RPMI7951 (cell line): Measurements from ENCODE around the gene IKBKE. TPM values are rescaled to one million over a fixed set of nuclear protein-coding genes. Genes with fewer than 3 reads are reported as not detected.

Source experiments
- DNase-seq: peaks from one replicate; pipeline ENCODE4 v3.0.0-alpha.2; 2012; ENCODE audit warnings: low read depth
- total RNA-seq: library from RNA; depleted of rRNA; stranded (reverse); fragments of >200 nt; shearing (Covaris generic); gene quantifications from 2 replicates; pipeline ENCODE4 v1.2.3, GENCODE V29; 2014

IKBKE gene
- total RNA-seq, 1 experiment from 2014 or later: 9.0 TPM

DNA sequence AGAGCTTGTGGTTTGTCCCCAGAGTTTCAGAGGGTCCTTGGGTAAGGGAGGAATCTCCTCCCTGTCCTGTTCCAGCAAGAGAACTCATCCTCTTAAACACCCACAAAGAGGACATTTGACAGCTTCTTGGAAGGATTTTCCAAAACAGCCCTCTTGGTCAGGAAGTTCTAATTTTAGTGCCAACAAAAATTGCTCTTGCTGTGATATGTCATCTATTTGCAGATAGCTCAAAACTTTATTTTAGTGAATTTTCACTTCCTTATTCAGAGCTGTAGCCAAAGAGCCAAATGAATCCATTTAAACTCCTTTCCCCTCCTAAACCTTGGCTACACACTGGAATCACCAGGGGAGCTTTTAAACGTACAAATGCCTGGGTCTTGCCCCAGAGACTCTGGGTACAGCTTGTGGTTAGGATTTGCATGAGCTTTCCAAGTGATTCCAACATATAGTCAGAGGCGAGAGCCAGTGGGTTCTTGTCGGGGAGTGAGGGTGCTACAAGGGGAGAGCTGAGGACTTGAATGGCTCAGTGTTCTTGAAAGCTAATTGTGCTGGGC, 25.3 kb downstream of the IKBKE start:
- DNase-seq: no peak

DNA sequence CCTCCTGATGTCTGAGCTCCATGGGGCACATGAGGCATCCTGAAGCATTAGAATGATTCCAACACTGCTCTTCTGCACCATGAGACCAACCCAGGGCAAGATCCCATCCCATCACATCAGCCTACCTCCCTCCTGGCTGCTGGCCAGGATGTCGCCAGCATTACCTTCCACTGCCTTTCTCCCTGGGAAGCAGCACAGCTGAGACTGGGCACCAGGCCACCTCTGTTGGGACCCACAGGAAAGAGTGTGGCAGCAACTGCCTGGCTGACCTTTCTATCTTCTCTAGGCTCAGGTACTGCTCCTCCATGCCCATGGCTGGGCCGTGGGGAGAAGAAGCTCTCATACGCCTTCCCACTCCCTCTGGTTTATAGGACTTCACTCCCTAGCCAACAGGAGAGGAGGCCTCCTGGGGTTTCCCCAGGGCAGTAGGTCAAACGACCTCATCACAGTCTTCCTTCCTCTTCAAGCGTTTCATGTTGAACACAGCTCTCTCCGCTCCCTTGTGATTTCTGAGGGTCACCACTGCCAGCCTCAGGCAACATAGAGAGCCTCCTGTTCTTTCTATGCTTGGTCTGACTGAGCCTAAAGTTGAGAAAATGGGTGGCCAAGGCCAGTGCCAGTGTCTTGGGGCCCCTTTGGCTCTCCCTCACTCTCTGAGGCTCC, 26.0 kb downstream of the IKBKE start:
- DNase-seq: no peak

DNA sequence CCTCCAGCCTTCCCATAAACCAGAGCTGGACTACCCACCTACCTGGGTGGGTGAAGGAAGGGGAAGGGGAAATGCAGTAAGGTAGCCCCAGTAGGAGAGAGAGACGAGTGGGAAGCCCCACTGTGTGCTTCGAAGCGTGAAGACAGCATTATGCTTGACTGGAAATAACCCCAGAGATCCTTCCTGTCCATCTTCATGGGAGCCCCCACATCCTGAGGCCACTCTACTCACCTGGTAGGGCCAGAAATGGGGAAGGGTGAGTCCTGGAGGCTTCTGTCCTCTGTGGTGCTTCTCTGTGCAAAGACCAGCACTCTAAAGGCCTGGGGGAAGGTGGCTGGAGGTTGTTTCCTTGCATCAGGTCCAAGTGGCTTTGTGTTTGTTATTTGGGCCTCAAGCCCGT, 27.1 kb downstream of the IKBKE start:
- no peak for DNase-seq

DNA sequence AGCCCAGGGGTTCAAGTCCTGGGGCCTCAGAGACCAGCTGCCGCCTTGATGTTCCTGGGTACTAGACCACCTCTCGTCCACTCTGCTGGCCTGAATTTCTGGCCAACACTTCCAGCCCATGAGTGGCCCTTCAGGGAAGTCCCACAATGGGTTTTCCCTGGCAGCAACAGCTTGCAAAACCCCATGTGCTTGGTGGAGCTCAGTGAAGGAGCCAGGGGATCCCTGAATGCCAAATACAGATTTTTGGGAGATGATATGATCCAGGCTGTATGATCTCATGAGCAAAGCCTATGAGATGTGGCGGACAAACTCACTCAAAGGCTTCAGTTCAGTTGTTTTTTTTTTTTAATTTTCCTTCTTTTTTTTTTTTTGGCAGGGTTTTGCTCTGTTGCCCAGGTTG, 27.5 kb downstream of the IKBKE start:
- no peak for DNase-seq

DNA sequence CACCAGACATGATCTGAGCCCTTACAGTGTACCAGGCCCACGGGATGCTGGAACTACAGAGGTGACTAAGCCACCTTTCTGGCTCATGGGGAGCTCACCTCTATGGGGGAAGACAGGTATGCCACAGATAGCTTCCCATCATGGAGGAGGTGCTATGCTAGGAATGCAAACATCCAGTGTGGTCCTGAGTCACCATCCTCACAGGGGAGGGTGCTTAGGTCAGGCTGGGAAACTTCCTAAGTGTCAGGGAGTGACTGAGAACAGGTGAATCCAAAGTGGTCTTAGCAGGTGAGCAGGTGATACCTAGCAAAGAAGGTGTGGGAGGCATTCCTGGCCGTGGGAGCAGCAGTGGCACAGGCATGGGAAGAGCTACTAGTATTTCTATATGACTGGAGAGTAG, 28.4 kb downstream of the IKBKE start:
- DNase-seq: no peak

DNA sequence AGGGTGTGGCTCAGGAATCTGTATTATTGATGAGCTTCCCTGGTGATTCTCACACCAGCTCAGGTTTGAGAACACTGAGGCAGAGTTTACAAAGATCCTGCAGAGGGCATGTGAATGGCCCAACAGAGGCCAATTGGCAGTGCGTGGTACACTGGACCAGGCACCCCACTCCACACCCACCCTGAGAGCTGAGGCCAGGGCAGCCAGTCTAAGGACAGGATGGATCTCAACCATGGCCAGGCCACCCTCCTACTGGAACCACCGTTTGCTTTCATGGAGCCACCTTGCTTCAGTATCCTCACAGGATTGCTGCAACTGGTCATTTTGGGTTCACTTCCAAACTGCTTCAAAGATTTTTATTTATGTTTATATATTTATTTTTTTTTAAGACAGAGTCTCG, 29.8 kb downstream of the IKBKE start:
- no peak for DNase-seq

DNA sequence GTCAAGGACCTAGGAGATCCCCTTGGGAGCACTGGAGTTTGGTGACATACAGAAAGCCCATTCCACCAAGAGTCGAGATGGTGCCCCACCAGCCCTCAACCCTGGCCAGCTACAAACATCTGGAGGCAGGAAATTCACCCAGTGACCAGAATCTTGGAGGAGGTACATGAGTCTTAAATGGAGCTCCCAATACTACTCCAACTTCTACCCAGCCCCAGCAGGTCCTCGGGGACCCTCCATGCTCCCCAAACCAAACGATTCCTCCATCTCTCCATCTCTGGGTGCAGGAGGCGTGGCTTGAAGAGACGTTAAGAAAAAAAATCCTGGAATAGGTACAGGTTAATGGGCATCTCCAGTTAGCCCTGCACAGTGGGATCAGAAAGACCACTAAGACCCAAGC, 31.6 kb downstream of the IKBKE start:
- no peak for DNase-seq

DNA sequence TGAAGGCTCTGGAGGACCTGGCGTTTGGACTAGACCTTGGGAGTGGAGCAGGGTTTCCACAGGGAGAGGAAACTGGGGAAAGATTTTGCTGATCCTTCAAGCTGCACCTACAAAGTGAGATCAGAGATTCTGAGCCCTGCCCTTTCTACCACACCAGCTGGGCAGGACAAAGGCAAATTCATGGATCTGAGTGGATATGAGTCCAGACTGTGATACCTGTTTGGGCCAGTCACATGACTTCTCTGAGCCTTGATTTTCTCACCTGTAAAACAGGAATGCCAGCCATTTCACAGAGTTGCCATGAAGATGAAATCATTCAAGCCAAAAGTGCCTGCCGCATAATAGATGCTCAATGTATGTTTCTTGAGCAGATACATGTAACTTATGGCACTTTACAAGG, 32.1 kb downstream of the IKBKE start:
- DNase-seq: no peak

DNA sequence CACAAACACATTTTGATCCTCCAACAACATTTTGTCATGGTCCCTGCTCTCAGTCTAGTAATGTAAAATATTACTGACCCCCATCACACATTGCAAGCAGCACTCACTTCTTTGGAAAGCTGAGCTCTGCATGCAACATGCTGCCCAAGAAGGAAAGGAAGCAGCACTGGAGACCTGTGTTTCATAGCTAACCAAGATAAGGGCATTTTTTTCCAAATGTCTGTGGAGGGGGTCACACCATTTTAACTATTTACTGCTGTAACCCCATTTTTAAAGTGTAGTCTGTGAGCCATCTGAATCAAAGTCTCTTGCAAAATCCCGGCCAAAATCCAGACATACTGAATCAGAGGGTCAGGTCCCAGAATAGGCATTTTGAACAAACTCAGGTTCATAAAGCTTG, 32.5 kb downstream of the IKBKE start:
- no peak for DNase-seq

DNA sequence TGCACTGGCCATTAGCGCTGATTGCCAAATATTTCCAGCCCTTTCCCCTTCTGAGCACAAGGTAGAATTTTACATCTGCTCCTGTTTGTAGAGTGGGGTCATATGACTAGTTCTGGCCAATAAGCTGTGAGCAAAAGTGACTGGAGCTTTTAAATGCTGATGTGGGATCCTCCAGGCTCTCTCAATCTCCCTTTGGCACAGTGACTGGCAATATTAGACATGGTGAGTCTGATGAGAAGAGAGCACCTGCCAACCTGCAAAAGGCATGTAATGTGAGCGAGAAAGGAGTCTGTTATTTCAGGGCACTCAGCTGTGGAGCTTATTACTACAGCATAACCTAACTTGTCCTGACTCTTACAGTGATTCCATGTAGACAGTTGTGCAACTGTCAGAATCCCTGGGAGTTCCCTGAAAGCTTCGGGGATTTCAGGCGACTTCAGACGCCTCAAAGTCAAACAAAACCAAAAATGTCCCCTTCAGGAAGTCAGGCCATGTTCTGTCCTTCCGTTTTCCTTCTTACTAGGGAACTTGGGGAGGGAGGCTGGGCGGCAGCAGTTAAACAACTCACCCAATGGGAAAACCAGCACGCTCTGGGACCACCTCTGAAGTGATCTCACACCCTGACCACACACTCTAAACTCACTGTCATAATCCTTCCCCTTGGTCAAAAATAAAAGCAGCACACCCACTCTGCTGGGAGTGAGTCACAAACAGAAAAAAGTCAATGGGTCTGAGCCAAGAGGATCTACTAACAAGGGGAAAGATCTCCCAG, 33.5 kb downstream of the IKBKE start:
- DNase-seq: peak; percentile 99

DNA sequence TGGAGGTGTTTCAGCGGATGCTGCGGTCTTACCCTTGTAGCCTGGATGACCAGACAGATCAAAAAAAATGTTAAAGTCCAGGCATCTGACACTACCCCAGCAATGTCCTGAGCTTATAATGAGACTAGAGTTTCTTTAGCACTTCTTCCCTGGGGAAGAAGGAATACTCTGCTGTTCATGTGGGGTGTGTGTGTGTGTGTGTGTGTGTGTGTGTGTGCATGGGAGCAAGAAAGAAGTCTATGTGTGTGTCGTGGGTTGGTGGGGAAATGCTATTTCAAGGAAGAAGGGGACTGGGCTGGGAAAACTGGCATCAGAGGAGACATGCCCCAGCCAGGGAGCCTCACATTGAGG, 34.1 kb downstream of the IKBKE start:
- no peak for DNase-seq

DNA sequence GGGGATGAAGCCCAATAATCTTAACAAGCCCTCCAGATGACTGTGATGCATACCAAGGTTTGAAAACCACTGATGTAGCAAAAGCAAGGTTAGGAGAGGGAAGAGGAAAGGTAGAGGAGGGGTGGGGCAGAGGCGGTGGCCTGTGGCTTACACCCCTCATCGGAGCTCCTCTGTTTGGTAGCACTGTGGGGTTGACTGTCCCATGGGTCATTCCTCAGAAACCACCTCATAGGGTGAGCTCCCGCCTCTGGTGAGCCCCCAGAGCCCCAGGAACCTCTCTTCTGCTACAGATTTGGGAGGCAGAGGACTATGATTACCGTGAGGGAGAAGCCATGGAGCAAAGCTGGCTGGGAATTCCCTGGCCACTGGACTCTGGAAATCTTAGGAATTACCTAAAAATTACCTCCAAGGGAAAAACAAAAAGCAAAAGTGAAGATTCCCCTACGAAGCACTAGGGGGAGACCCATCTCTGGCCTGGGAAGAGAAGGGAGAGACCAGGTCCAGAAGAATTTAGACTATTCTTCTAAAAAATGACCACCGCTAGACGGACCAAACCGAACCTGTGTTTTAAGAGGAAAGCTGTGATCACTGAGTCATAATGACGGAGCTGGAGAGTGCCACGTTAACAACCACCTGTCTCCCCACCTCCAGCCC, 35.6 kb downstream of the IKBKE start:
- peak; percentile 47 for DNase-seq

DNA sequence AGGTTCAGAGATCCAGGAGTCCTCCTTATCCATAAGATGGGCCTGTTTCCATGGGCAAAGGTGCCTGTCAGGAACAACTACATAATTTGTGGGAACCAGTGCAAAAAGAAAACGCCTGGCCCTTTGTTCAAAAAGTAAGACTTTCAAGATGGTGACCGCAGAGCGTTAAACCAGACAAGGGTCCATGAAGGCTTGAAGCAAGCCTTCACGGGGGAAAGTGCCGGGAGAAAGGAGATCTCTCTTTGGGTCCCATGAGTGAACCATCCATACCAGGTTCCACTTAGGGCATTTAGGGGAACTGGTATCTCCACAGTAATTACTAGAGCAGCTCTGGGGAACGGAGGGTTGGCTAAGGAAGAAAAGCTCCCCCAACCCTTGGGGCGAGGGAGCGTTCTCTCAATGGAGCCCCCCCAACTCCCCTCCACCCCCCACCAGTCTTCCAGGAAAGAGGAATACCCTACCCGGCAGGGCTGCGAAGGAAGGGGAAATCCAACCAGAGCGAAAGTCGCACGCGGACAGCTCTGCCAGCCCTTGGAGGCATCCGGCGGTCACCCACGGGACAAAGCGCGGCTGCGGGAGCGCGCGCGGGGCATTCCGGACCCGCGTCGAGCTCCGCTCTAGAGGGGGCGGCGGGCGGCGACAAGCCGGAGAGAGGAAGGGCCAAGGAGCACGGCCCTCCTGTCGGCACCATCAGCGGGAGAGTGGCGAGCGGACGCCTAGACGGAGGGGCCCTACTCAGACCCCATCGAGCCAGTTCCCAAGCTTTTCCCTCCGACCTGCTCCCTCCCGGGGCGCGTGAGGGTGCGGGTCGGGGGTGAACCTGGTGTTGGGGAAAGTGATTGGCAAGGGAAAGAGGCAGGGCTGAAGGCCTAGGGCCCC, 36.4 kb downstream of the IKBKE start:
- no peak for DNase-seq

DNA sequence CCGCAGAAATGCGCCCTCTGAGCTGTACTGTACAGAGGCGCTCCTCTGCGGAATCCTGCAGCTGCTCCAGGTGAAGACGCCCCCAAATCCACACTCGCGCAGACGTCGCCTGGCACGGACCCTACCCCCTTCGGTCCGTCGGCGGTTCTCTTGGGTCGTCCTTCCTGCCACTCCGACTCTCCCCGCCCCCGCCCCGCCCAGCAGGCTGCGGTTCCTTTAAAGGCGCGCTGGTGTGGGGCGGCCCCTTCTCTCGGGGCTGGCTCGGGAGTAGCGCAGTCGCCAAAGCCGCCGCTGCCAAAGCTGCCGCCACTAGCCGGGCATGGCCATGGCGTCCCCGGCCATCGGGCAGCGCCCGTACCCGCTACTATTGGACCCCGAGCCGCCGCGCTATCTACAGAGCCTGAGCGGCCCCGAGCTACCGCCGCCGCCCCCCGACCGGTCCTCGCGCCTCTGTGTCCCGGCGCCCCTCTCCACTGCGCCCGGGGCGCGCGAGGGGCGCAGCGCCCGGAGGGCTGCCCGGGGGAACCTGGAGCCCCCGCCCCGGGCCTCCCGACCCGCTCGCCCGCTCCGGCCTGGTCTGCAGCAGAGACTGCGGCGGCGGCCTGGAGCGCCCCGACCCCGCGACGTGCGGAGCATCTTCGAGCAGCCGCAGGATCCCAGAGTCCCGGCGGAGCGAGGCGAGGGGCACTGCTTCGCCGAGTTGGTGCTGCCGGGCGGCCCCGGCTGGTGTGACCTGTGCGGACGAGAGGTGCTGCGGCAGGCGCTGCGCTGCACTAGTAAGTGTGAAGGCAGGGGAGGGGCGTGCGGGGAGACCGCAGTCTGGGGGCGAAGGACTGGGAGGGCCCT, 37.2 kb downstream of the IKBKE start, which contains the start of gene RASSF5:
Gene RASSF5 (plus strand): TSS at position 248 of the 846 bp plus-strand sequence. CDS start 72 bp downstream, at position 320.
- peak; percentile 65 for DNase-seq

DNA sequence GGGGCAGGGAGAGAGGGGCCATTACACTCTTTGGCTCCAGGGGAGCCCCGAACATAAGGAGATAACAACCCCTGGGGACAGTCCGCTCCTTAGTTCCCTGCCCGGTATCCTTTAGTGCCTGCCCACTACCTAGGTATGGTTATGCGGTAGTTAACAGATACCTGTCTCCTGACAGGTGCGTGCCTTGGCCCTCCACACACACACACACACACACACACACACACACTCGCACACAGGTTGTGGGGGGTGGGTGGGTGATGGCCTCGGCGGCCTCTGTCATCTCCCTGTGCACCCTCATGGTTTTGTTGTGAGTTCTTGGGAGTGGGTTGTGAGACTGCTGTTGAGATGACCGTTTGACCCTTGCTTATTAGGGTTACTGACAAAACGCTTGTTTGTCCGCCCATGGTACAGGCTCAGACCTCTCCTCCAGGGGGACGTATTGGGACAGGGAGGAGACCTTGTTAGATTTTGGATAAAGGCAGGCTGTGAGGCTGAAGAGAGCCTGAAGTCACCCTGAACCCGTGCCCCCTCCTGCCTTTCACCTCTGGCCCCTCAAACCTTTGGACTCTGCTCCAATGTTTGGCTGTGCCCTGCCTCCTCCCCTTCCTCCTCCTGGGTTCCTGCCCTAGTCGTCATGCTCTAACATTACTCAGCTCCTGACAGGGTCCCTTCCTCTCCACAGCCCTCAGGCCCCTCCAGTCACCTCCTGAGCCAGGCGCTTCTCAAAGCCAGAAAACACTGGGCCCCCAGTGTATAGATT, 38.0 kb downstream of the IKBKE start:
- DNase-seq: no peak

DNA sequence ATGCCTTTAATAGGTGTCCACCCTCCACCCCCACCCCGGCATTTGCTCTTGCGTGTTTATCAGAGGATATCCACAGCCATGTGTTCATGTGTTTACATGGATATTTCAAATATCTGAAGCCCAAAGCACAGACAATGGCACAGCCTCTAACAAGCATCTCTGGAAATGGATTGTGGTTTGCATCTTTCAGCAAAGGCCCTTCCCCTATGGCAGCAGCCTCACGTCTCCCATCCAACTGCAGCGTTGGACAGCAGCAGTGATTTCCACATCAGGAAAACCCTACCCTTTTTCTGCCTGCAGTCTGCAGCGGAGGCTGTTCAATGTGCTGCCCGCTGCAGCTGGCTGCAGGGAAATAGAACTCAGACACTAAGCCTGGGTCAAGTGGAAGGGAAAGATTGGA, 38.7 kb downstream of the IKBKE start:
- no peak for DNase-seq

DNA sequence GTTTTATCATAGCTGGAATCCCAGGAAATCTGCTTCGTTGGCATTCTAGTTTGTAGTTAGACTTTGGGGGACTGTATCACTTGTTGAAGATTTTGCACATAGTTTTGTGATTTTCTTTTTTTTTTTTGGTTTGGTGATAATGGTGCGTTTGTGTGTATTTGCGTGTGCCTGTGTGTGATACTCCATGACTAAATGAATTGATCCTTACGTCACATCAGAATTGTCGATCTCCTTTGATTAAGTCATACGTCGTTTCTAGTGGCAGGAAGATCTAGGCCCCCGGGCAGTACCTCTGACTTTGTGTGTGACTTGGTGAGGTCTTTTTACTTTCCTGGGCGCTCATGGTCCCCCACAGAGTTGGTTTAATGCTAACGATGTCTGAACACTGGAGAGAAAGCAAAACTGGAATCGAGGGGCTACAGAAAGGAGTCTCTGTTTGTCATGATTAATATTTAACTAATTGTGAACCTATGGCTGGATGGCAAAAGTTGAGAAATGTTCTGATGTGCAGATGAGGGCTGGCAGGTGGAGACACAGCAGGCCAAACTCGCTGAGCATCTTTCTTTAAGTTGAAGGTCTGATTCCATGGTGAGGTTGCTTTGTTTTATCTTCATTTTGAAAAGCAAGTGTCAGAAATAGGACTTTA, 39.5 kb downstream of the IKBKE start:
- DNase-seq: no peak

DNA sequence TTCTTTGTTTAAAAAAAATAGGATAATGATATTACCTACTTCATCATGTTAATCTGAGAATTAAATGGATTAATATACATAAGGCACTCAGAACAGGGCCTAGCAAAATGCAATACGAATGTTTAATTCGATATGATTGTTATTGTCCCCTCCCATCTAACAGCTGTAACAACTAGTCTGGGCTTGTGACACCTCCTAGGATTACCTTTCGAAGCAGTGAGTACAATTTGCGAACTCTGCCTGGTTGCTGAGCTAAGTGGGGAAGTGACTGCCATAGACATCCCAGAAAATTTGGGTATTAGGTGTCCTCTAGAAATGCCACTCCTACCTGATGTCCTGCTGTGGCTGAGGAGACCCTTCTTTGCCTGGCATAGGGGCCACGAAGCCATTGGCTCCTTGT, 40.1 kb downstream of the IKBKE start:
- no peak for DNase-seq

DNA sequence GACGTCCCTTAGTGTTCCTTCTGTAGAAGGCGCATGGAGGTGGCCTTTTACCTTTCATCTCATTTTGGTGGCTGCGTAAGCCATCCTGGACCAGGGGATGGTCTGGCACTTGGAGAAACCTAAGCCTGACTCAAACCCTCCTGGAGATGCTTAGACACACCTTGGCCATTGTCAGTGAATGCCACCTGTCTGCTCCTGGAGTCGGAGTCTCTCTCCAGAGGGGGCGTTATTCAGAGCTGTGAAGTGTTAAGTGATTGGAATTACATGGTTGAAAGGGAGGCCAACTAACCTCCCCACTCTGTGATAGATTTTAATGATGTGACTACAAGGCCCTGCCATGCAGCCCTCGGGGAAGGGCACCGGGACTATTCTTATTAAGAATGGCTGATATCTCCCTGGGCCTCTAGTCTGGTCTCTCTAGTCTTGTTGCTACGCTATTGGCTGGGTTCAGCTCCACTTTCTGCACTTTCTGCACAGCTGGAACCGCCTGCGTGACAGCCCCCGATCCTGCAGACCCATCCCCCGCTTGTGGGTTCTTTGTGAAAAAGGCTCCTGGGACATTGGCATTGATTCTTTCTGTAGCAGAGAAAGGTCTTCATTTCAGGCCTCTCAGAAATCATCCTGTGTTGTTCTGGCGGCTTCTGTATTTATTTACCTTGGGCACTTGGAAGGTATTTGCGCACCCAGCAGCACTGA, 41.2 kb downstream of the IKBKE start:
- DNase-seq: no peak
